Forelimb muscle (tissue), 1 donor: Measurements from ENCODE around the gene FXYD5. TPM values are rescaled to one million over a fixed set of nuclear protein-coding genes. Genes with fewer than 3 reads are reported as not detected.
"Not testable (repeated sequence)": the region's sequence is repeated elsewhere in the genome, so short reads cannot be mapped to it uniquely, and the experiment has no call there.

Experiments
- DNase-seq: peaks from one replicate; pipeline ENCODE4 v3.0.0-alpha.2; 2013; ENCODE audit warnings: low read depth
- polyA plus RNA-seq: library from polyadenylated mRNA; unstranded; fragments of 120-200 nt; gene quantifications from one replicate; pipeline ENCODE4 v1.2.1, GENCODE V29; 2013; ENCODE audit not compliant: insufficient read length

The FXYD5 gene
- polyA plus RNA-seq, 1 donor, result 16.2 TPM

GRCh38 chr19:35177377-35178274 is 23.1 kb downstream of the FXYD5 start:
- DNase-seq, result no peak

- no peak for DNase-seq
Observed at GRCh38 chr19:35178701-35179100, 24.2 kb downstream of the FXYD5 start.

GRCh38 chr19:35179830-35180229 is 25.3 kb downstream of the FXYD5 start:
- DNase-seq, result no peak

DNA sequence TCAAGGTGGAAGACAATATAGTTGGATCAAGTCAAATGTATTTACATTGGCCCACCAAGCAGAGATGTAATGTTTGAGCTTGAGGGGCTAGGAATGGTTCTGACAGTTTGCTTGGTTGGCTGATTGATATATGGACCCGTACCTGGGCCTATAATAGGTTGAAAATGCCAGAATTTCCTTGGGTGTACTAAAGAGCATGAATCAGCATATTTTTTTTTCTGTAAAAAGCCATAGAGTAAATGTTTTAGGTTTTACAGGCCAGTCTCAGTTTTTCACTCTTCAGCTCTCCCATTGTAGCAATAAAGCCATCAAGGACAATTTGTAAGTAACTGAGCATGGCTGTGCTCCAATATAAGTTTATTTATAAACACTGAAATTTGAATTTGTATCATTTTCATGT is 26.9 kb downstream of the FXYD5 start:
- no peak for DNase-seq

- DNase-seq, result no peak
Observed at GRCh38 chr19:35184267-35184666, 29.7 kb downstream of the FXYD5 start.

GRCh38 chr19:35184884-35185283 is 30.3 kb downstream of the FXYD5 start:
- DNase-seq, result no peak

- DNase-seq, result no peak
Observed at GRCh38 chr19:35194012-35194984, 39.8 kb downstream of the FXYD5 start.

- DNase-seq, result no peak
Observed at GRCh38 chr19:35195830-35196229, 41.3 kb downstream of the FXYD5 start.

DNA sequence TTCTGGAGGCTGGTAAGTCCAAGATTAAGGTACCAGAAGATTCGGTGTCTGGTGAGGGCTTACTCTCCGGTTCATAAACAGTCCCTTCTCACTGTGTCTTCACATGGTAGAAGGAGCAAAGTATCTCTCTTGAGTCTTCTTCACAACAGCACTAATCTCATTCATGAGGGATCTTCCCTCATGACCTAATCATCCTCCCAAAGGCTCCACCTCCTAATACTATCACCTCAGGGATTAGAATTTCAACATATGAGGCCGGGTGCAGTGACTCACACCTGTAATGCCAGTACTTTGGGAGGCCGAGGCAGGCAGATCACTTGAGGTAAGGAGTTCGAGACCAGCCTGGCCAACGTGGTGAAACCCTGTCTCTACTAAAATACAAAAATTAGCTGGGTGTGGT is 42.3 kb downstream of the FXYD5 start:
- DNase-seq, result not testable (repeated sequence)

DNA sequence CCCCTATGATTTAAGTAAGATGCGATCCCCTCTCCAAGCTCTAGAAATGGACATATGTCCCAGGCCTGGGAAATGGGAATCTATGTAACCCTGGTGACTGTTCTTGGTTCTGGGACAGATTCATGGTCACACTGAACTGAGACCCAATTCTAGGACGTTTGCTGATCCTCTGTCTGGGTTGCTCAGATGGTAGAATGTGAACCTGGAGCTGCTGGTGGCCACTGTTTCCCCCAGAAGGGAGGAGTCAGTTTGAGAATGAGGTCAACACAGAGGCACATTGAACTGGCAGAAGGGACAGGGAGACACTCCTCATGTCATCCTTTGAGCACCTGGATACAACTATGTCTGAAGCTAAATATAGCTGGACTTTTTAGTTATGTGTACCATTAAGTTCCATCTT is 44.9 kb downstream of the FXYD5 start:
- no peak for DNase-seq

GRCh38 chr19:35202722-35203688 is 48.5 kb downstream of the FXYD5 start:
- DNase-seq, result no peak

DNA sequence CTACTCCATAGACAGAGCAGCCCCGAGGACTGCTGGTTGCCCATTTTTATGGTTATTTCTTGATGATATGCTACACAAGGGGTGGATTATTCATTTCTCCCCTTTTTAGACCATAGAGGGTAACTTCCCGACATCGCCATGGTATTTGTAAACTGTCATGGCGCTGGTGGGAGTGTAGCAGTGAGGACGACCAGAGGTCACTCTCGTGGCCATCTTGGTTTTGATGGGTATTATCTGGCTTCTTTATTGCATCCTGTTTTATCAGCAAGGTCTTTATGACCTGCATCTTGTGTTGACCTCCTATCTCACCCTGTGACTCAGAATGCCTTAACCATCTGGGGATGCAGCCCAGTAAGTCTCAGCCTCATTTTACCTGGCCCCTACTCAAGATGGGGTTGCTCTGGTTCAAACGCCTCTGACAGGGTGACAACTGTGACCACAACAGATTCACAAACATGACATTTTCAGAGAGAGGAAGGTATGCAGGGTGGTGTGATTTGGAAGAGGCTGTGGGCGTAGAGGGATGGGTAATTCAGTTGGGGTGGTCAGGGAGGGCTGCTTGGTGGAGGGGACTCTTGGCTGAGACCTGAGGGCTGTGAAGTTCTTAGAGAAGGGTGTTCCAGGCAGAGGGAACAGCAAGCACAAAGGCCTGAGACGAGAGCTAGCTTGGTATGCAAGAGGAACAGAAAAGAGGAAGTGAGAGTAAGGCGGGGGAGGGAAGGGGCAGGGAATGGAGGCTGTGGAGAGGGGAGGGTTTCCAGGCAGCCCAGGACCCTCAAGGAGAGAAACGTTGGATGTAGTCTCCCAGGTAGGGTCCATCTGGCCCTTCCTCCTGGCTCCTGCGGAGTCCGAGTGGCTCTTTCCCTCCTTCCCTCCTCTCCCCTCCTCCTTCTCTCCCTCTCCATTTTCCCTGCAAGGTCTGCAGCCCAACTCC is 50.5 kb downstream of the FXYD5 start:
- no peak for DNase-seq

DNA sequence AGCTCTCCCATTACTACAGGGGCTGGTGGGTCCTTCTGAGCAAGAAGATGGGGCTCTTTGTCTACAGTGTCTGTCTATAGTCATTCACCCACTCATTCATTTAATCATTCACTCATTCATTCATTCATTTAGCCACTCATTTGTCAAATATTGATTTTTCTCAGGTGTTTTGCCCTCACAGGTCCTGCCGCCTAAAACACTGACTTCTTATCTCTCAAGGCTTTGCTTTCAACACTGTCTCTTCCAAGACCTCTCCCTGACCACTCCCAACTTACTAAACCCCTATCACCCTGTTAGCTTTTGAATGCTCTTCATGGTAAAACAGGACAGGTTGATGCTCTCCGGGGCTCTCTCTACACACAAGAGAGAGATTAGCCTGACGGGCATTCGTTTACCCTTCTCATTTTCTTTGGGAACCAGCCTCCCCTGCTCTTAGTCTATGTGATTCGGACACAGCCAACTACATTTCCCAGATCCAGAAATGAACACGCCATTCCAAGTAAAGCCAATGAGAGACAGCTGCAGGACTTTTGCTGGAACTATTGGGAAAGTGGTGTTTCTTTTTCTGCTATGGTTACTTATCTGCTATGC is 51.3 kb downstream of the FXYD5 start:
- DNase-seq, result no peak

- no peak for DNase-seq
Observed at GRCh38 chr19:35206379-35206778, 51.8 kb downstream of the FXYD5 start.

DNA sequence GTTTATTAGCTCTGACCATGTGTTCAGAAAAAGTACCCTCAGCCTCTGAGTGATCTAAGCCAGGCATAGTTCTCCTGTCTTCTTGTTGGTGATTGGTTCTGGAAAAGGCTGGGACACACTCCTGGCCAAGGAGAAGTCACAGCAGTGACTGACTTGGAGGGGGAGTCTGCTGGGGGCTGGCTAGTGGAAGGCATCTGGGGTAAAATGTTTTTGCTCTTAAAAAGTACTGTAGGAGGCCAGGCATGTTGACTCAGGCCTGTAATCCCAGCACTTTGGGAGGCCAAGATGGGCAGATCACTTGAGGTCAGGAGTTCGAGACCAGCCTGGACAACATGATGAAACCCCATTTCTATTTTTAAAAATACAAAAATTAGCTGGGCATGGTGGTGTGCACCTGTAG is 52.3 kb downstream of the FXYD5 start:
- DNase-seq, result no peak

- DNase-seq, result no peak
Observed at GRCh38 chr19:35207391-35207871, 52.9 kb downstream of the FXYD5 start.

DNA sequence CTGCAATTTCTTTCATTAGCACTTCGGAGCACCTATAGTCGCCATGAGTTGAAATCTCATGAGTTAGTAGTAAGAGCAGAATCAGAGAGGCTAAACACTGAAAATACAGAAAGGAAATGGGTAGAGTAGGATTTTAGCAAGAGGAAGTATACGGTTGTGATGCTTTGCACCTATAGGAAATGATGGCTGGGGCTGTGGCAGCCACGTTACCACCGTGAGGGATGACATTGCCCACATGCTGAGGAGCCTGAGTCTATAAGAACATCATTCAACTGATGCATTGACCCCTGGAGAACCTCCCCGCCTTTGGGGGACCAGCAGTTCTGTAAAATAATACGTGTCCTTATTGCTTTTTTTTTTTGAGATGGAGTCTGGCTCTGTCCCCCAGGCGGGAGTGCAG is 53.6 kb downstream of the FXYD5 start:
- no peak for DNase-seq

DNA sequence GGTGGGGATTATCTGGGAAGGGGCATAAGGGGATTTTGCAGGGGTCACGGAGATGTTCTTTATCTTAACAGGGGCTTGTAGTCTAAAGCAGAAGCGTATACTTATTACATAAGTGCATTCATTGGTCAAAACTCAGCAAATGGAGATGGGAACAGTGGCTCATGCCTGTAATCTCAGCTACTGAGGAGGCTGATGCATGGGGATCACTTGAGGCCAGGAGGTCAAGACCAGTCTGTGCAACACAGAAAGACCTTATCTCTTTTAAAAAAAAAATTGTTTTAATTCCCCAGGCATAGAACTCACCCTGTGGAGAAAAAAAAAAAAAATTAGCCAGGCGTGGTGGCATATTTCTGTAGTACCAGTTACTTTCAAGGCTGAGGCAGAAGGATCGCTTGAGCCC is 55.1 kb downstream of the FXYD5 start:
- no peak for DNase-seq

GRCh38 chr19:35211545-35212230 is 57.2 kb downstream of the FXYD5 start:
- no peak for DNase-seq
